ENCODE results near the gene SMARCE1. TPM values are rescaled to one million over a fixed set of nuclear protein-coding genes. Genes with fewer than 3 reads are reported as not detected.

The SMARCE1 gene
- total and polyA plus RNA-seq, 9 of the 15 experiments (the other 6 are each of a cell fraction or from before 2014, with no cell fraction given): 64.1 to 142 (median 114) TPM

DNA sequence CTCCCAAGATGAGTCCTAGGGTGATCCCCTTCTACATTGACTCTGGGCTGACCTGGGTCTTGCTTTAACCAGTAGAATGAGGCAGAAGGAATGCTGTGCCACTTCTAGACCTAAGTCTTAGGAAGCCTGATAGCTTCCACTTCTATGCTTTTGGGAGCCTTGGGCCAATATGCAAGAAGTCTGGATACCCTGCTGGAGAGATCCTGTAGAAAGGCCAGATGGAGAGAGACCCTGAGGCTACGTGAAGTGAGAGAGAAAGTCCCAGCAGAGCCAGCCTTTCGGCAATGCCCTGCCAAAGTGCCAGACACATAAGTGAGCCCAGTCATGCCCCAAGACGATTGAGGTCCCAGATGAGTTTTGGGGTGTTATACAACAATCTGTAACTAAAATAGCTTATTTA lies 15.6 kb upstream of the SMARCE1 start:
- 2% methylated on average over 3 of the region's 3 CpGs for WGBS (ENCODE audit: insufficient coverage, low coverage, missing lambda C conversion rate)
- TF ChIP-seq PHTF2 (CRISPR knock-in tag; IDR thresholded peaks at IDR 0.05): no peak
- TF ChIP-seq SETDB1 (IDR thresholded peaks at IDR 0.05; ENCODE audit: low read length): no peak
- TF ChIP-seq, protein P1, sequence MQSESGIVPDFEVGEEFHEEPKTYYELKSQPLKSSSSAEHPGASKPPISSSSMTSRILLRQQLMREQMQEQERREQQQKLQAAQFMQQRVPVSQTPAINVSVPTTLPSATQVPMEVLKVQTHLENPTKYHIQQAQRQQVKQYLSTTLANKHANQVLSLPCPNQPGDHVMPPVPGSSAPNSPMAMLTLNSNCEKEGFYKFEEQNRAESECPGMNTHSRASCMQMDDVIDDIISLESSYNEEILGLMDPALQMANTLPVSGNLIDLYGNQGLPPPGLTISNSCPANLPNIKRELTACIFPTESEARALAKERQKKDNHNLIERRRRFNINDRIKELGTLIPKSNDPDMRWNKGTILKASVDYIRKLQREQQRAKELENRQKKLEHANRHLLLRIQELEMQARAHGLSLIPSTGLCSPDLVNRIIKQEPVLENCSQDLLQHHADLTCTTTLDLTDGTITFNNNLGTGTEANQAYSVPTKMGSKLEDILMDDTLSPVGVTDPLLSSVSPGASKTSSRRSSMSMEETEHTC (IDR thresholded peaks at IDR 0.05): no peak
- TF ChIP-seq CHCHD3 (CRISPR knock-in tag; IDR thresholded peaks at IDR 0.05): no peak
- TF ChIP-seq ZNF609 (CRISPR knock-in tag; IDR thresholded peaks at IDR 0.05; ENCODE audit: borderline replicate concordance): no peak
- TF ChIP-seq, protein P2, sequence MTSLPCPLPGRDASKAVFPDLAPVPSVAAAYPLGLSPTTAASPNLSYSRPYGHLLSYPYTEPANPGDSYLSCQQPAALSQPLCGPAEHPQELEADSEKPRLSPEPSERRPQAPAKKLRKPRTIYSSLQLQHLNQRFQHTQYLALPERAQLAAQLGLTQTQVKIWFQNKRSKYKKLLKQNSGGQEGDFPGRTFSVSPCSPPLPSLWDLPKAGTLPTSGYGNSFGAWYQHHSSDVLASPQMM (CRISPR knock-in tag; IDR thresholded peaks at IDR 0.05): no peak
- TF ChIP-seq, protein P3, sequence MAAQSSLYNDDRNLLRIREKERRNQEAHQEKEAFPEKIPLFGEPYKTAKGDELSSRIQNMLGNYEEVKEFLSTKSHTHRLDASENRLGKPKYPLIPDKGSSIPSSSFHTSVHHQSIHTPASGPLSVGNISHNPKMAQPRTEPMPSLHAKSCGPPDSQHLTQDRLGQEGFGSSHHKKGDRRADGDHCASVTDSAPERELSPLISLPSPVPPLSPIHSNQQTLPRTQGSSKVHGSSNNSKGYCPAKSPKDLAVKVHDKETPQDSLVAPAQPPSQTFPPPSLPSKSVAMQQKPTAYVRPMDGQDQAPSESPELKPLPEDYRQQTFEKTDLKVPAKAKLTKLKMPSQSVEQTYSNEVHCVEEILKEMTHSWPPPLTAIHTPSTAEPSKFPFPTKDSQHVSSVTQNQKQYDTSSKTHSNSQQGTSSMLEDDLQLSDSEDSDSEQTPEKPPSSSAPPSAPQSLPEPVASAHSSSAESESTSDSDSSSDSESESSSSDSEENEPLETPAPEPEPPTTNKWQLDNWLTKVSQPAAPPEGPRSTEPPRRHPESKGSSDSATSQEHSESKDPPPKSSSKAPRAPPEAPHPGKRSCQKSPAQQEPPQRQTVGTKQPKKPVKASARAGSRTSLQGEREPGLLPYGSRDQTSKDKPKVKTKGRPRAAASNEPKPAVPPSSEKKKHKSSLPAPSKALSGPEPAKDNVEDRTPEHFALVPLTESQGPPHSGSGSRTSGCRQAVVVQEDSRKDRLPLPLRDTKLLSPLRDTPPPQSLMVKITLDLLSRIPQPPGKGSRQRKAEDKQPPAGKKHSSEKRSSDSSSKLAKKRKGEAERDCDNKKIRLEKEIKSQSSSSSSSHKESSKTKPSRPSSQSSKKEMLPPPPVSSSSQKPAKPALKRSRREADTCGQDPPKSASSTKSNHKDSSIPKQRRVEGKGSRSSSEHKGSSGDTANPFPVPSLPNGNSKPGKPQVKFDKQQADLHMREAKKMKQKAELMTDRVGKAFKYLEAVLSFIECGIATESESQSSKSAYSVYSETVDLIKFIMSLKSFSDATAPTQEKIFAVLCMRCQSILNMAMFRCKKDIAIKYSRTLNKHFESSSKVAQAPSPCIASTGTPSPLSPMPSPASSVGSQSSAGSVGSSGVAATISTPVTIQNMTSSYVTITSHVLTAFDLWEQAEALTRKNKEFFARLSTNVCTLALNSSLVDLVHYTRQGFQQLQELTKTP (IDR thresholded peaks at IDR 0.05; ENCODE audit: low read depth in 1 of 2, partially characterized antibody in 2 of 2): no peak
- TF ChIP-seq ZNF696 (CRISPR knock-in tag; conservative IDR thresholded peaks at IDR 0.05): no peak
- TF ChIP-seq PTRF (tag; IDR thresholded peaks at IDR 0.05): no peak
- no peak for TF ChIP-seq KLF1 (tag; IDR thresholded peaks at IDR 0.05)

More for the DNA sequence above, 15.6 kb upstream of the SMARCE1 start:
- no peak for DNase-seq (ENCODE audit: extremely low read depth in 1 of 4, low spot score in 3 of 4)
- no peaks in the 10 kb centered on the region for H3K36me3 ChIP-seq (ENCODE audit: control insufficient read depth, insufficient read depth, low read length)
- BruUV-seq (replicated peaks): no TSS peak
- in situ Hi-C loops (cut with MboI) (no loop called here), intact Hi-C loops (cut with micrococcal nuclease) (no loop called here)
- ChIA-PET CTCF (ENCODE audit: low intra/inter-chr PET ratio) (no interaction called here), POLR2A (interaction anchor here (1.2 kb wide), 1 partner anchor 8 kb away, joined by 3 read pairs; no protein-coding TSS in a partner anchor)
- 0 out of 2 replicates have a peak, but pooled peaks cover 3% of the 10 kb centered on the region for H4K20me1 ChIP-seq (replicated peaks; ENCODE audit: control insufficient read depth, insufficient read depth, low read length)
- H3K9me3 ChIP-seq (replicated peaks; ENCODE audit: control insufficient read depth, insufficient read depth, low read depth, low read length): no peaks in the 10 kb centered on the region
- peaks cover 0 to 3% of the 10 kb centered on the region in 2 experiments; a peak in 1 of 5 replicates for H3K4me1 ChIP-seq (replicated peaks in 1 of 2; ENCODE audit: control insufficient read depth in 2 of 2, insufficient read depth in 2 of 2, low read length in 2 of 2)
- H2AFZ ChIP-seq (ENCODE audit: low read depth, low read length): no peak overlapping the region
- H3K79me2 ChIP-seq (ENCODE audit: control insufficient read depth, insufficient read depth, low read length): no peaks in the 10 kb centered on the region
- no peaks in the 10 kb centered on the region for H3K9me1 ChIP-seq (ENCODE audit: control insufficient read depth, insufficient read depth, low read length)
- FAIRE-seq: no peak
- H3K4me3 ChIP-seq: no peak overlapping the region
- no peak overlapping the region for H3K9ac ChIP-seq (ENCODE audit: insufficient read depth in 1 of 2, low read depth in 2 of 2, low read length in 2 of 2)
- H3K27ac ChIP-seq (ENCODE audit: extremely low read depth, low read depth, low read length): no peak overlapping the region
- H3K27me3 ChIP-seq (ENCODE audit: control insufficient read depth in 2 of 2, insufficient read depth in 2 of 2, low read length in 2 of 2): peaks cover 15 to 25% of the 10 kb centered on the region in 2 experiments; a peak in 4 of 5 replicates
- no peak overlapping the region; the same call in 1 of the 2 replicates for H3K4me2 ChIP-seq (ENCODE audit: insufficient read depth, low read length)
- ATAC-seq: peak; percentile 45
